Testis (tissue), 3 donors: Measurements from ENCODE around the gene LEMD2. TPM values are rescaled to one million over a fixed set of nuclear protein-coding genes. Genes with fewer than 3 reads are reported as not detected.

ENCODE experiments used
- DNase-seq: peaks from one replicate; pipeline ENCODE4 v3.0.0-alpha.2; 2019
- H3K27ac ChIP-seq, 2 donors: fragments of 200-600 bp; sonication (generic); one replicate each; pipeline ENCODE4 v1.5.1; 2019
- H3K27me3 ChIP-seq: fragments of 200-600 bp; sonication (generic); one replicate; pipeline ENCODE4 v1.5.1; 2019
- H3K36me3 ChIP-seq: fragments of 200-600 bp; sonication (generic); one replicate; pipeline ENCODE4 v1.5.1; 2017; ENCODE audit warnings: low read depth; ENCODE audit errors: missing control alignments
- H3K4me1 ChIP-seq: fragments of 200-600 bp; sonication (generic); one replicate; pipeline ENCODE4 v1.5.1; 2019
- H3K4me3 ChIP-seq, 2 donors: fragments of 200-600 bp; sonication (generic); one replicate each; pipeline ENCODE4 v1.5.1; 2017 to 2019
- H3K9me3 ChIP-seq: fragments of 200-600 bp; sonication (generic); one replicate; pipeline ENCODE4 v1.5.1; 2017
- CTCF ChIP-seq, 3 experiments: fragments of 450-650 bp in 2 of 3; fragments of 200-600 bp in 1 of 3; sonication (generic) in 1 of 3; IDR thresholded peaks; one replicate each; pipeline ENCODE4 v1.5.1; 2016 to 2019; ENCODE audit warnings: antibody characterized with exemption in 3 of 3, mild to moderate bottlenecking in 2 of 3, moderate library complexity in 1 of 3
- POLR2A ChIP-seq: fragments of 450-650 bp; IDR thresholded peaks from one replicate; pipeline ENCODE4 v1.6.1; 2017; ENCODE audit warnings: antibody characterized with exemption, mild to moderate bottlenecking, moderate library complexity
- WGBS, 2 donors: methylation state at CpG; one replicate each; pipeline ENCODE4 v1.1.5; 2018; 5-methylcytosine and 5-hydroxymethylcytosine counted together
- intact Hi-C: fragments of 100-400 bp; cut with DNase I; formaldehyde crosslinking; loops from one replicate; pipeline ENCODE4 v1.15.1; 2023; ENCODE audit warnings: low total_unique reads
- polyA plus RNA-seq: library from polyadenylated mRNA; stranded (reverse); fragments of 350-450 nt; fragmentation: Illumina TruSeq; extraction: RNeasy Lipid Tissue Mini Kit (QIAGEN cat#74804); gene quantifications from one replicate; pipeline ENCODE4 v1.2.3, GENCODE V29; 2014; ENCODE audit warnings: low read depth, low replicate concordance; ENCODE audit not compliant: insufficient read depth
- total RNA-seq, 2 donors: library from RNA; depleted of rRNA; stranded (reverse); fragments of >200 nt; gene quantifications; one replicate each; pipeline ENCODE4 v1.2.3, GENCODE V29; 2016

The LEMD2 gene
- total and polyA plus RNA-seq, 3 donors from 2014 or later: 71.2 to 89.5 (median 77.0) TPM

- Histone ChIP-seq H3K4me3 (no peak overlapping the region), H3K27me3 (no peaks in the 10 kb centered on the region), H3K4me1 (peaks cover 12% of the 10 kb centered on the region), H3K36me3 (no peaks in the 10 kb centered on the region), H3K27ac (no peak overlapping the region), H3K9me3 (no peaks in the 10 kb centered on the region)
- DNase-seq: no peak
- intact Hi-C loops: no loop called here
- TF ChIP-seq CTCF (IDR thresholded peaks at IDR 0.05) (no peak), POLR2A (no peak)
- 52 to 58% methylated on average over 7 of the region's 7 CpGs for WGBS, 2 donors
Observed at GRCh38 chr6:33791620-33792019, 2.7 kb upstream of the LEMD2 start.

- no peak overlapping the region for H3K4me3 ChIP-seq
- no peaks in the 10 kb centered on the region for H3K9me3 ChIP-seq
- peaks cover 16% of the 10 kb centered on the region for H3K4me1 ChIP-seq
- no peak for DNase-seq
- H3K27me3 ChIP-seq: no peaks in the 10 kb centered on the region
- WGBS, 2 donors: 88% methylated on average over 3 to 5 of the region's 5 CpGs
- no peak overlapping the region for H3K27ac ChIP-seq
- no peak for TF ChIP-seq POLR2A
- no peak for TF ChIP-seq CTCF (IDR thresholded peaks at IDR 0.05)
- no peaks in the 10 kb centered on the region for H3K36me3 ChIP-seq
- intact Hi-C loops: no loop called here
Observed at GRCh38 chr6:33790910-33791309, 2.0 kb upstream of the LEMD2 start.

GRCh38 chr6:33790379-33790778, 1.4 kb upstream of the LEMD2 start:
- Histone ChIP-seq H3K27me3 (no peaks in the 10 kb centered on the region), H3K4me1 (peaks cover 16% of the 10 kb centered on the region), H3K9me3 (no peaks in the 10 kb centered on the region), H3K4me3 (no peak overlapping the region), H3K36me3 (no peaks in the 10 kb centered on the region), H3K27ac (no peak overlapping the region)
- TF ChIP-seq CTCF (IDR thresholded peaks at IDR 0.05): no peak
- no peak for TF ChIP-seq POLR2A
- intact Hi-C loops: no loop called here
- DNase-seq: no peak
- WGBS, 2 donors: 62 to 64% methylated on average over 2 of the region's 2 CpGs

GRCh38 chr6:33789550-33789895, 593 bp upstream of the LEMD2 start:
- Histone ChIP-seq H3K27ac (peak overlapping the region in 1 of 2 donors; percentile 99), H3K36me3 (no peaks in the 10 kb centered on the region), H3K27me3 (no peaks in the 10 kb centered on the region), H3K4me3 (peak overlapping the region; percentile 75 to 99), H3K9me3 (no peaks in the 10 kb centered on the region), H3K4me1 (peaks cover 16% of the 10 kb centered on the region)
- no peak for TF ChIP-seq CTCF (IDR thresholded peaks at IDR 0.05)
- TF ChIP-seq POLR2A: no peak
- WGBS, 2 donors: 38 to 71% methylated on average over 11 of the region's 11 CpGs
- DNase-seq: no peak
- intact Hi-C loops: no loop called here

GRCh38 chr6:33787954-33788693, 806 bp downstream of the LEMD2 start:
- WGBS, 2 donors: 0 to 1% methylated on average over 2 to 47 of the region's 53 CpGs
- Histone ChIP-seq H3K36me3 (no peaks in the 10 kb centered on the region), H3K9me3 (no peaks in the 10 kb centered on the region), H3K27me3 (no peaks in the 10 kb centered on the region), H3K4me1 (peaks cover 16% of the 10 kb centered on the region), H3K4me3 (peak overlapping the region; percentile 75 to 99), H3K27ac (peak overlapping the region; percentile 83 to 99)
- TF ChIP-seq POLR2A: no peak
- TF ChIP-seq CTCF (IDR thresholded peaks at IDR 0.05): no peak
- intact Hi-C loops: no loop called here
- DNase-seq: peak; percentile 88
